ENCODE results near the gene TGFB1. TPM values are rescaled to one million over a fixed set of nuclear protein-coding genes. Genes with fewer than 3 reads are reported as not detected.
A peak's percentile ranks its signal among the peaks of the same experiment; 100 is the strongest.

TGFB1 gene
- total and polyA plus RNA-seq, 9 of the 15 experiments (the other 6 are each of a cell fraction or from before 2014, with no cell fraction given), result 0.24 to 159 (median 17.2) TPM

DNA sequence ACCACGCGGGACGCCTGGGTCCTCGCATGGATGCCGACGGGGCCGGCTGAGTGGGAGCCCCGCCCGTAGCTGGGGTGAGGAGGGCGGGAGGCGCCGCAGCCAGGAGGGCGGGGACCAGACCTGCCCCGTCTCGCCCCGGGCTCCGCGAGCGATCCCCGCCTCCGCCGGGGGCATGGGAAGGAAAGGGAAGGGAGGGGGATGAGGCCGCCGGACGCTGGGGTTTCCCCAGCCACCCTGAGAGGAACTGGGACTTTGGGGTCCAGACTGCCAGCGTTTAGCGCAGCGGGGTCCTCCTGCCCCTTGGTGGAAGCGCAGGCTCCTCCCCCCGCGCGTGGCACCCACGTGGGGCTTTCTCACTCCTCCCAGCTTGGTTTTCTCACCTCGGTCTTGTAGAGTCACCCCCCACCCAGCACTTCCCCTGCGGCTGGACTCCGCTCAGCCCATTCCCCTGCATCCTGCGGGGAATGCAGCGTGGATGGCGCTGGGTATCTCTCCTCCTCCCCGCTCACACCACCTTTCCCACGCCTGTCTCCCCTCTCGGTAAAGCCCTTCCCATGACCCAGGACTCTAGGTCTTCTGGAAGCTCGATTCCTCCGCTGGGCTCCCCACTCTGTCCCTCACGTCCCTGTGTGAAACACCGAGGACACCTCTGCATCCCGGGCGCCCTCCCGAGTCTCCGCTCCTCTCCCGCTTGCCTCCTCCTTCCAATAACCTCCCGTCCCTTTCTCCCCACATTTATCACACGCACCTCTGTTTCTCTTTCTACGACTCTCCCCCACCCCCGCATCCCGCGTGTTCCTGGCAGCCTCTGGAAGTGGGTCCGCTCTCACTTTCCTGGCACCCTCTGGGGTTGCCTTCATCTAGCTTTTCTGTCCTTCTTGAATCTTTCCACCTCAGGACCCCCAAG lies 2.1 kb downstream of the TGFB1 start:
- ChIA-PET CTCF (ENCODE audit: low intra/inter-chr PET ratio) (no interaction called here), POLR2A (interaction anchor here (0.6 to 3.1 kb wide), 12 partner anchors 9 to 155 kb away, joined by 3 to 20 read pairs (median 4); partner anchors contain the start of gene B9D2)
- no TSS peak for BruUV-seq (replicated peaks)
- Histone ChIP-seq H3K4me3 (peak overlapping the region; percentile 98), H3K27me3 (ENCODE audit: control insufficient read depth in 2 of 2, insufficient read depth in 2 of 2, low read length in 2 of 2) (no peaks in the 10 kb centered on the region), H3K4me2 (ENCODE audit: insufficient read depth, low read length) (peak overlapping the region; percentile 100), H3K27ac (ENCODE audit: extremely low read depth, low read depth, low read length) (peak overlapping the region; percentile 93), H3K9me1 (ENCODE audit: control insufficient read depth, insufficient read depth, low read length) (no peaks in the 10 kb centered on the region), H3K4me1 (replicated peaks in 1 of 2; ENCODE audit: control insufficient read depth in 2 of 2, insufficient read depth in 2 of 2, low read length in 2 of 2) (peaks cover 11 to 44% of the 10 kb centered on the region in 2 experiments), H2AFZ (ENCODE audit: low read depth, low read length) (peak overlapping the region; percentile 68; the same call in 1 of the 2 replicates), H3K36me3 (ENCODE audit: control insufficient read depth, insufficient read depth, low read length) (peaks cover 43% of the 10 kb centered on the region), H4K20me1 (replicated peaks; ENCODE audit: control insufficient read depth, insufficient read depth, low read length) (peaks cover 17% of the 10 kb centered on the region), H3K79me2 (ENCODE audit: control insufficient read depth, insufficient read depth, low read length) (peaks cover 71% of the 10 kb centered on the region), H3K9me3 (replicated peaks; ENCODE audit: control insufficient read depth, insufficient read depth, low read depth, low read length) (no peaks in the 10 kb centered on the region), H3K9ac (ENCODE audit: insufficient read depth in 1 of 2, low read depth in 2 of 2, low read length in 2 of 2) (peak overlapping the region; percentile 85 to 99)
- FAIRE-seq (no peak), ATAC-seq (peak; percentile 76), DNase-seq (ENCODE audit: extremely low read depth in 1 of 4, low spot score in 3 of 4) (peak; percentile 83 to 89 (median 84))
- intact Hi-C loops (cut with micrococcal nuclease) (loop anchor here (1.0 to 5.0 kb wide), 3 partner anchors 28 to 89 kb away; partner anchors contain the start of gene HNRNPUL1), in situ Hi-C loops (cut with MboI) (no loop called here)
- WGBS (ENCODE audit: insufficient coverage, low coverage, missing lambda C conversion rate), result 0% methylated on average over 31 of the region's 58 CpGs
- TF ChIP-seq MEIS2 (IDR thresholded peaks at IDR 0.05; ENCODE audit: partially characterized antibody) (no peak), CBFB (CRISPR knock-in tag; IDR thresholded peaks at IDR 0.05) (no peak), KAT7 (CRISPR knock-in tag; IDR thresholded peaks at IDR 0.05; ENCODE audit: borderline replicate concordance) (peak; percentile 77; the same call in 1 of the 2 replicates), HMGN3 (IDR thresholded peaks at IDR 0.05; ENCODE audit: borderline replicate concordance, extremely low read depth, insufficient read length, low read depth, low read length) (peak; percentile 62), RBM34 (IDR thresholded peaks at IDR 0.05; ENCODE audit: borderline replicate concordance, insufficient read depth, low read length) (no peak), POLR2B (IDR thresholded peaks at IDR 0.05; ENCODE audit: low read depth, partially characterized antibody) (no peak), CAMTA2 (CRISPR knock-in tag; conservative IDR thresholded peaks at IDR 0.05) (no peak), TFAM (CRISPR knock-in tag; conservative IDR thresholded peaks at IDR 0.05) (no peak), MCM3 (IDR thresholded peaks at IDR 0.05) (no peak), KLF10 (CRISPR knock-in tag; IDR thresholded peaks at IDR 0.05) (no peak), HDAC3 (IDR thresholded peaks at IDR 0.05; ENCODE audit: borderline replicate concordance, partially characterized antibody) (no peak), RAD21 (CRISPR knock-in tag; conservative IDR thresholded peaks at IDR 0.05 in 1 of 2, IDR thresholded peaks at IDR 0.05 in 1 of 2) (no peak), RNF2 (IDR thresholded peaks at IDR 0.05) (no peak)
- TF ChIP-seq, protein P1, sequence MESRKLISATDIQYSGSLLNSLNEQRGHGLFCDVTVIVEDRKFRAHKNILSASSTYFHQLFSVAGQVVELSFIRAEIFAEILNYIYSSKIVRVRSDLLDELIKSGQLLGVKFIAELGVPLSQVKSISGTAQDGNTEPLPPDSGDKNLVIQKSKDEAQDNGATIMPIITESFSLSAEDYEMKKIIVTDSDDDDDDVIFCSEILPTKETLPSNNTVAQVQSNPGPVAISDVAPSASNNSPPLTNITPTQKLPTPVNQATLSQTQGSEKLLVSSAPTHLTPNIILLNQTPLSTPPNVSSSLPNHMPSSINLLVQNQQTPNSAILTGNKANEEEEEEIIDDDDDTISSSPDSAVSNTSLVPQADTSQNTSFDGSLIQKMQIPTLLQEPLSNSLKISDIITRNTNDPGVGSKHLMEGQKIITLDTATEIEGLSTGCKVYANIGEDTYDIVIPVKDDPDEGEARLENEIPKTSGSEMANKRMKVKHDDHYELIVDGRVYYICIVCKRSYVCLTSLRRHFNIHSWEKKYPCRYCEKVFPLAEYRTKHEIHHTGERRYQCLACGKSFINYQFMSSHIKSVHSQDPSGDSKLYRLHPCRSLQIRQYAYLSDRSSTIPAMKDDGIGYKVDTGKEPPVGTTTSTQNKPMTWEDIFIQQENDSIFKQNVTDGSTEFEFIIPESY (CRISPR knock-in tag; IDR thresholded peaks at IDR 0.05), result no peak
- TF ChIP-seq, protein P2, sequence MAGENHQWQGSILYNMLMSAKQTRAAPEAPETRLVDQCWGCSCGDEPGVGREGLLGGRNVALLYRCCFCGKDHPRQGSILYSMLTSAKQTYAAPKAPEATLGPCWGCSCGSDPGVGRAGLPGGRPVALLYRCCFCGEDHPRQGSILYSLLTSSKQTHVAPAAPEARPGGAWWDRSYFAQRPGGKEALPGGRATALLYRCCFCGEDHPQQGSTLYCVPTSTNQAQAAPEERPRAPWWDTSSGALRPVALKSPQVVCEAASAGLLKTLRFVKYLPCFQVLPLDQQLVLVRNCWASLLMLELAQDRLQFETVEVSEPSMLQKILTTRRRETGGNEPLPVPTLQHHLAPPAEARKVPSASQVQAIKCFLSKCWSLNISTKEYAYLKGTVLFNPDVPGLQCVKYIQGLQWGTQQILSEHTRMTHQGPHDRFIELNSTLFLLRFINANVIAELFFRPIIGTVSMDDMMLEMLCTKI (IDR thresholded peaks at IDR 0.05; ENCODE audit: partially characterized antibody), result no peak
